HEK293 (cell line): ENCODE results near the gene TPMT.
A peak's percentile ranks its signal among the peaks of the same experiment; 100 is the strongest.
"Not testable (repeated sequence)": the region's sequence is repeated elsewhere in the genome, so short reads cannot be mapped to it uniquely, and the experiment has no call there.

Experiments
- CTCF ChIA-PET: fragments of 350-600 bp; formaldehyde crosslinking; extraction: SDS; loops from one replicate; lab custom pipeline; 2021; ENCODE audit warnings: antibody characterized with exemption; lab: Yijun Ruan, JAX
- POLR2A ChIA-PET: fragments of 300-600 bp; formaldehyde crosslinking; extraction: SDS; loops from one replicate; lab custom pipeline; 2020; ENCODE audit warnings: antibody characterized with exemption, inconsistent platforms; lab: Yijun Ruan, JAX
- H3K27ac ChIP-seq: fragments of 200-500 bp; sonication (Bioruptor generic); 2 replicates; pipeline ENCODE4 v1.5.1; 2014; ENCODE audit warnings: low read depth, low read length, control low read depth, inconsistent platforms; ENCODE audit errors: extremely low read depth
- H3K36me3 ChIP-seq, 2 experiments: fragments of 200-500 bp in 1 of 2; sonication (Bioruptor generic) in 1 of 2; 1 replicate in 1 of 2; 2 replicates in 1 of 2; pipeline ENCODE4 v1.5.1; 2014 to 2017; ENCODE audit warnings: inconsistent platforms in 2 of 2, low read length in 2 of 2; ENCODE audit not compliant: control insufficient read depth in 2 of 2, insufficient read depth in 1 of 2
- H3K4me1 ChIP-seq: fragments of 200-500 bp; sonication (Bioruptor generic); 2 replicates; pipeline ENCODE4 v1.5.1; 2014; ENCODE audit warnings: mild to moderate bottlenecking, low read length, inconsistent platforms; ENCODE audit not compliant: control insufficient read depth, insufficient read depth
- H3K4me3 ChIP-seq: 2 replicates; pipeline ENCODE4 v1.5.1; 2011; ENCODE audit warnings: low read depth, mild to moderate bottlenecking, control low read depth, low read length, moderate library complexity
- H3K9me3 ChIP-seq: fragments of 200-500 bp; sonication (Bioruptor generic); 2 replicates; pipeline ENCODE4 v1.5.1; 2014; ENCODE audit warnings: low read depth, low read length, inconsistent platforms; ENCODE audit not compliant: control insufficient read depth, insufficient read depth
- GFI1B ChIP-seq: fragments of 450-650 bp; formaldehyde crosslinking; IDR thresholded peaks from 2 replicates; pipeline ENCODE4 v1.5.1; 2016; ENCODE audit warnings: missing biosample characterization, missing genetic modification characterization
- TCF7L2 ChIP-seq: IDR thresholded peaks from 2 replicates; pipeline ENCODE4 v1.6.1; 2011; ENCODE audit warnings: low read depth, mild to moderate bottlenecking, inconsistent platforms, low read length, moderate library complexity, borderline replicate concordance
- ZBTB11 ChIP-seq: fragments of 450-650 bp; formaldehyde crosslinking; conservative IDR thresholded peaks from 2 replicates; pipeline ENCODE4 v1.5.1; 2016; ENCODE audit warnings: low read depth, missing biosample characterization, missing genetic modification characterization
- ZBTB21 ChIP-seq: fragments of 450-650 bp; formaldehyde crosslinking; IDR thresholded peaks from 2 replicates; pipeline ENCODE4 v1.5.1; 2017; ENCODE audit warnings: missing biosample characterization, missing genetic modification characterization
- ZBTB8A ChIP-seq: fragments of 450-650 bp; formaldehyde crosslinking; IDR thresholded peaks from 2 replicates; pipeline ENCODE4 v1.5.1; 2016; ENCODE audit warnings: missing biosample characterization, missing genetic modification characterization
- ZNF138 ChIP-seq: fragments of 450-650 bp; formaldehyde crosslinking; IDR thresholded peaks from 2 replicates; pipeline ENCODE4 v1.5.1; 2016; ENCODE audit warnings: missing biosample characterization, missing genetic modification characterization, borderline replicate concordance
- ZNF140 ChIP-seq: fragments of 450-650 bp; formaldehyde crosslinking; IDR thresholded peaks from 2 replicates; pipeline ENCODE4 v1.5.1; 2016; ENCODE audit warnings: missing biosample characterization, missing genetic modification characterization
- ZNF16 ChIP-seq: fragments of 450-650 bp; formaldehyde crosslinking; IDR thresholded peaks from 2 replicates; pipeline ENCODE4 v1.5.1; 2016; ENCODE audit warnings: low read depth, missing biosample characterization, missing genetic modification characterization
- ZNF202 ChIP-seq: fragments of 450-650 bp; formaldehyde crosslinking; IDR thresholded peaks from 2 replicates; pipeline ENCODE4 v1.5.1; 2016; ENCODE audit warnings: missing biosample characterization, missing genetic modification characterization, borderline replicate concordance
- ZNF292 ChIP-seq: fragments of 450-650 bp; formaldehyde crosslinking; IDR thresholded peaks from 2 replicates; pipeline ENCODE4 v1.5.1; 2016; ENCODE audit warnings: low read depth, missing biosample characterization, missing genetic modification characterization, borderline replicate concordance
- ZNF354C ChIP-seq: fragments of 450-650 bp; formaldehyde crosslinking; IDR thresholded peaks from 2 replicates; pipeline ENCODE4 v1.5.1; 2016; ENCODE audit warnings: missing biosample characterization, missing genetic modification characterization, low read depth, borderline replicate concordance
- ZNF404 ChIP-seq: fragments of 450-650 bp; formaldehyde crosslinking; IDR thresholded peaks from 2 replicates; pipeline ENCODE4 v1.5.1; 2017; ENCODE audit warnings: missing biosample characterization, missing genetic modification characterization
- ZNF426 ChIP-seq: fragments of 450-650 bp; formaldehyde crosslinking; IDR thresholded peaks from 2 replicates; pipeline ENCODE4 v1.5.1; 2017; ENCODE audit warnings: missing biosample characterization, missing genetic modification characterization, mild to moderate bottlenecking, inconsistent platforms, moderate library complexity
- ZNF510 ChIP-seq: fragments of 450-650 bp; formaldehyde crosslinking; IDR thresholded peaks from 2 replicates; pipeline ENCODE4 v1.5.1; 2018; ENCODE audit warnings: mild to moderate bottlenecking, missing genetic modification characterization, missing biosample characterization; ENCODE audit not compliant: insufficient replicate concordance
- ZNF555 ChIP-seq: fragments of 450-650 bp; formaldehyde crosslinking; conservative IDR thresholded peaks from 2 replicates; pipeline ENCODE4 v1.5.1; 2017; ENCODE audit warnings: missing biosample characterization, mild to moderate bottlenecking, missing genetic modification characterization, inconsistent platforms
- ZNF558 ChIP-seq: fragments of 450-650 bp; formaldehyde crosslinking; IDR thresholded peaks from 2 replicates; pipeline ENCODE4 v1.5.1; 2016; ENCODE audit warnings: missing biosample characterization, missing genetic modification characterization
- ZNF560 ChIP-seq: fragments of 450-650 bp; formaldehyde crosslinking; IDR thresholded peaks from 2 replicates; pipeline ENCODE4 v1.5.1; 2017; ENCODE audit warnings: missing biosample characterization, missing genetic modification characterization, borderline replicate concordance
- ZNF623 ChIP-seq: fragments of 450-650 bp; formaldehyde crosslinking; IDR thresholded peaks from 2 replicates; pipeline ENCODE4 v1.5.1; 2016; ENCODE audit warnings: missing biosample characterization, missing genetic modification characterization
- ZNF639 ChIP-seq: fragments of 450-650 bp; formaldehyde crosslinking; IDR thresholded peaks from 2 replicates; pipeline ENCODE4 v1.5.1; 2016; ENCODE audit warnings: missing biosample characterization, missing genetic modification characterization
- ZNF664 ChIP-seq: fragments of 450-650 bp; formaldehyde crosslinking; IDR thresholded peaks from 2 replicates; pipeline ENCODE4 v1.5.1; 2016; ENCODE audit warnings: missing biosample characterization, missing genetic modification characterization
- ZXDB ChIP-seq: fragments of 450-650 bp; formaldehyde crosslinking; IDR thresholded peaks from 2 replicates; pipeline ENCODE4 v1.5.1; 2016; ENCODE audit warnings: missing biosample characterization, missing genetic modification characterization
- TF ChIP-seq, protein P1 (sequence below): fragments of 450-650 bp; formaldehyde crosslinking; conservative IDR thresholded peaks from 2 replicates; pipeline ENCODE4 v1.5.1; 2016; ENCODE audit warnings: low read depth, missing biosample characterization, missing genetic modification characterization
- TF ChIP-seq, protein P2 (sequence below): fragments of 450-650 bp; formaldehyde crosslinking; IDR thresholded peaks from 2 replicates; pipeline ENCODE4 v1.5.1; 2016; ENCODE audit warnings: missing biosample characterization, missing genetic modification characterization

Gene TPMT

DNA sequence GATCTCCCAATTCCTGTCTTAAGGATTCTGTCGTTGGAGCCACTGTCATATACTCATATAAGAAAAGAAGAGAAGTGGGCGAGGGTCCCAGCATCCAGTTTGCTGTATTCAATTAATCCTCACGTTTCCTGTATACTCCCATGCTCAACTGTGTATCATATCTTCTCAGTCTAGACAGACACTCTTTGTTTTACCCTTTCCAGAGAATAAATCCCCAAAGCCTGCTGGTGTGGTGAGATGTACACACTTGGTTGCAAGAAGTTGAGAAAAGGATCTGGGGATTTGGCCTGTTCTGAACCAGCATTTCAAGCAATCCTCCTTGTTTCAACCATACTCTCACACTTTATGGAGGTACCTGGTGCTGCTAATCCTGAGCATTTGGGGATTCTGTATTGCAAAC, 3.1 kb downstream of the TPMT start (continued):
- TF ChIP-seq ZNF639 (tag by site-specific recombination) (no peak), ZXDB (tag by site-specific recombination) (no peak), TCF7L2 (no peak)
- TF ChIP-seq, all 188 proteins: peak for 0

- H3K4me3 ChIP-seq, H3K36me3 ChIP-seq, H3K4me1 ChIP-seq, H3K27ac ChIP-seq, H3K9me3 ChIP-seq, POLR2A ChIA-PET: not testable (repeated sequence)
- CTCF ChIA-PET = interaction anchor here (2.0 kb wide), 1 partner anchor 29 kb away, joined by 5 read pairs; the partner anchor contains the start of gene NHLRC1
- TF ChIP-seq ZNF555 (tag by site-specific recombination) (peak; percentile 89), ZNF426 (peak; percentile 96), ZNF292 (tag by site-specific recombination) (peak; percentile 77; the same call in 1 of the 2 replicates), ZNF16 (tag by site-specific recombination) (0 out of 2 replicates have a peak, but pooled peaks have one; percentile 36), ZBTB21 (tag by site-specific recombination) (peak; percentile 65; the same call in 1 of the 2 replicates), ZBTB11 (tag by site-specific recombination) (peak; percentile 78), GFI1B (tag by site-specific recombination) (0 out of 2 replicates have a peak, but pooled peaks have one; percentile 14), ZNF354C (tag by site-specific recombination) (0 out of 2 replicates have a peak, but pooled peaks have one; percentile 51), ZBTB8A (peak; percentile 78), ZNF623 (tag by site-specific recombination) (peak; percentile 80), ZNF140 (tag by site-specific recombination) (peak; percentile 91), ZNF404 (tag by site-specific recombination) (0 out of 2 replicates have a peak, but pooled peaks have one; percentile 67), ZNF558 (tag by site-specific recombination) (peak; percentile 81), ZNF510 (tag by site-specific recombination) (peak; percentile 75), ZNF560 (peak; percentile 76; the same call in 1 of the 2 replicates), ZNF664 (peak; percentile 83), ZNF138 (tag by site-specific recombination) (0 out of 2 replicates have a peak, but pooled peaks have one; percentile 33), ZNF202 (tag by site-specific recombination) (peak; percentile 70; the same call in 1 of the 2 replicates)
- TF ChIP-seq, protein P1, sequence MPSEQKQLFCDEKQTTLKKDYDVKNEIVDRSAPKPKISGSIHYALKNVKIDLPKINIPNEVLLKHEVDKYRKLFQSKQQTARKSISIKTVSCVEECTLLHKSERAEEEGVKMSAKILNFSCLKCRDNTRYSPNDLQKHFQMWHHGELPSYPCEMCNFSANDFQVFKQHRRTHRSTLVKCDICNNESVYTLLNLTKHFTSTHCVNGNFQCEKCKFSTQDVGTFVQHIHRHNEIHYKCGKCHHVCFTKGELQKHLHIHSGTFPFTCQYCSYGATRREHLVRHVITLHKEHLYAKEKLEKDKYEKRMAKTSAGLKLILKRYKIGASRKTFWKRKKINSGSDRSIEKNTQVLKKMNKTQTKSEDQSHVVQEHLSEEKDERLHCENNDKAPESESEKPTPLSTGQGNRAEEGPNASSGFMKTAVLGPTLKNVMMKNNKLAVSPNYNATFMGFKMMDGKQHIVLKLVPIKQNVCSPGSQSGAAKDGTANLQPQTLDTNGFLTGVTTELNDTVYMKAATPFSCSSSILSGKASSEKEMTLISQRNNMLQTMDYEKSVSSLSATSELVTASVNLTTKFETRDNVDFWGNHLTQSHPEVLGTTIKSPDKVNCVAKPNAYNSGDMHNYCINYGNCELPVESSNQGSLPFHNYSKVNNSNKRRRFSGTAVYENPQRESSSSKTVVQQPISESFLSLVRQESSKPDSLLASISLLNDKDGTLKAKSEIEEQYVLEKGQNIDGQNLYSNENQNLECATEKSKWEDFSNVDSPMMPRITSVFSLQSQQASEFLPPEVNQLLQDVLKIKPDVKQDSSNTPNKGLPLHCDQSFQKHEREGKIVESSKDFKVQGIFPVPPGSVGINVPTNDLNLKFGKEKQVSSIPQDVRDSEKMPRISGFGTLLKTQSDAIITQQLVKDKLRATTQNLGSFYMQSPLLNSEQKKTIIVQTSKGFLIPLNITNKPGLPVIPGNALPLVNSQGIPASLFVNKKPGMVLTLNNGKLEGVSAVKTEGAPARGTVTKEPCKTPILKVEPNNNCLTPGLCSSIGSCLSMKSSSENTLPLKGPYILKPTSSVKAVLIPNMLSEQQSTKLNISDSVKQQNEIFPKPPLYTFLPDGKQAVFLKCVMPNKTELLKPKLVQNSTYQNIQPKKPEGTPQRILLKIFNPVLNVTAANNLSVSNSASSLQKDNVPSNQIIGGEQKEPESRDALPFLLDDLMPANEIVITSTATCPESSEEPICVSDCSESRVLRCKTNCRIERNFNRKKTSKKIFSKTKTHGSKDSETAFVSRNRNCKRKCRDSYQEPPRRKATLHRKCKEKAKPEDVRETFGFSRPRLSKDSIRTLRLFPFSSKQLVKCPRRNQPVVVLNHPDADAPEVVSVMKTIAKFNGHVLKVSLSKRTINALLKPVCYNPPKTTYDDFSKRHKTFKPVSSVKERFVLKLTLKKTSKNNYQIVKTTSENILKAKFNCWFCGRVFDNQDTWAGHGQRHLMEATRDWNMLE (tag by site-specific recombination) = peak; percentile 90
- TF ChIP-seq, protein P2, sequence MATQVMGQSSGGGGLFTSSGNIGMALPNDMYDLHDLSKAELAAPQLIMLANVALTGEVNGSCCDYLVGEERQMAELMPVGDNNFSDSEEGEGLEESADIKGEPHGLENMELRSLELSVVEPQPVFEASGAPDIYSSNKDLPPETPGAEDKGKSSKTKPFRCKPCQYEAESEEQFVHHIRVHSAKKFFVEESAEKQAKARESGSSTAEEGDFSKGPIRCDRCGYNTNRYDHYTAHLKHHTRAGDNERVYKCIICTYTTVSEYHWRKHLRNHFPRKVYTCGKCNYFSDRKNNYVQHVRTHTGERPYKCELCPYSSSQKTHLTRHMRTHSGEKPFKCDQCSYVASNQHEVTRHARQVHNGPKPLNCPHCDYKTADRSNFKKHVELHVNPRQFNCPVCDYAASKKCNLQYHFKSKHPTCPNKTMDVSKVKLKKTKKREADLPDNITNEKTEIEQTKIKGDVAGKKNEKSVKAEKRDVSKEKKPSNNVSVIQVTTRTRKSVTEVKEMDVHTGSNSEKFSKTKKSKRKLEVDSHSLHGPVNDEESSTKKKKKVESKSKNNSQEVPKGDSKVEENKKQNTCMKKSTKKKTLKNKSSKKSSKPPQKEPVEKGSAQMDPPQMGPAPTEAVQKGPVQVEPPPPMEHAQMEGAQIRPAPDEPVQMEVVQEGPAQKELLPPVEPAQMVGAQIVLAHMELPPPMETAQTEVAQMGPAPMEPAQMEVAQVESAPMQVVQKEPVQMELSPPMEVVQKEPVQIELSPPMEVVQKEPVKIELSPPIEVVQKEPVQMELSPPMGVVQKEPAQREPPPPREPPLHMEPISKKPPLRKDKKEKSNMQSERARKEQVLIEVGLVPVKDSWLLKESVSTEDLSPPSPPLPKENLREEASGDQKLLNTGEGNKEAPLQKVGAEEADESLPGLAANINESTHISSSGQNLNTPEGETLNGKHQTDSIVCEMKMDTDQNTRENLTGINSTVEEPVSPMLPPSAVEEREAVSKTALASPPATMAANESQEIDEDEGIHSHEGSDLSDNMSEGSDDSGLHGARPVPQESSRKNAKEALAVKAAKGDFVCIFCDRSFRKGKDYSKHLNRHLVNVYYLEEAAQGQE (tag by site-specific recombination) = peak; percentile 67
These were observed 3.5 kb downstream of the TPMT start for GRCh38 chr6:18151391-18151790.
